HL-60 (cell line): ENCODE measurements around the gene WDR5B.

Experiments
- GABPA ChIP-seq: IDR thresholded peaks from 2 replicates; pipeline ENCODE4 v1.6.1; 2012; ENCODE audit warnings: low read depth
- POLR2AphosphoS5 ChIP-seq: IDR thresholded peaks from 2 replicates; pipeline ENCODE4 v1.6.1; 2012; ENCODE audit warnings: low read depth
- SPI1 ChIP-seq: IDR thresholded peaks from 2 replicates; pipeline ENCODE4 v1.6.1; 2012; ENCODE audit warnings: low read depth, mild to moderate bottlenecking, borderline replicate concordance
- TF ChIP-seq, protein P1 (sequence below): IDR thresholded peaks from one replicate; pipeline ENCODE4 v1.5.1; 2011; ENCODE audit warnings: low read length, control low read depth, inconsistent platforms; ENCODE audit not compliant: insufficient read depth
- TF ChIP-seq, protein P2 (sequence below): IDR thresholded peaks from 2 replicates; pipeline ENCODE4 v1.6.1; 2012; ENCODE audit warnings: low read depth; ENCODE audit not compliant: insufficient replicate concordance

DNA sequence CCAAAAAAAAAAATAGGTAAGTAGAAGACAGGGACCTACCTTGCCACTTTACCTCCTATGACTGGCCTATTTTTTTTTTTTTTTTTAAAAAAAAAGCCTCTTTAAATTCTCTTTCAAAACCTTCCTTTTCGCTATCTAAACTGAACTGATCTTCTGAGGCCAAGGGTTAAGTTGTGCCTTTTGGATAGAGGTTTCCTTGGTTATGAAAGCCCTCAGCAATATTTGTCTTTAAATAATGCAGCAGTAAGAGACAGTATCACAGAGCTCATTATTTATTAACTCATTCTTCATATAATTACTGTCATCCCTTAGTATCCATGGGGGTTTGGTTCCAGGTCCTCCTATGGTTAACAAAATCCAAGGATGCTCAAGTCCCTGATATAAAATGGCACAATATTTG is 41.8 kb downstream of the WDR5B start:
- TF ChIP-seq, protein P1, sequence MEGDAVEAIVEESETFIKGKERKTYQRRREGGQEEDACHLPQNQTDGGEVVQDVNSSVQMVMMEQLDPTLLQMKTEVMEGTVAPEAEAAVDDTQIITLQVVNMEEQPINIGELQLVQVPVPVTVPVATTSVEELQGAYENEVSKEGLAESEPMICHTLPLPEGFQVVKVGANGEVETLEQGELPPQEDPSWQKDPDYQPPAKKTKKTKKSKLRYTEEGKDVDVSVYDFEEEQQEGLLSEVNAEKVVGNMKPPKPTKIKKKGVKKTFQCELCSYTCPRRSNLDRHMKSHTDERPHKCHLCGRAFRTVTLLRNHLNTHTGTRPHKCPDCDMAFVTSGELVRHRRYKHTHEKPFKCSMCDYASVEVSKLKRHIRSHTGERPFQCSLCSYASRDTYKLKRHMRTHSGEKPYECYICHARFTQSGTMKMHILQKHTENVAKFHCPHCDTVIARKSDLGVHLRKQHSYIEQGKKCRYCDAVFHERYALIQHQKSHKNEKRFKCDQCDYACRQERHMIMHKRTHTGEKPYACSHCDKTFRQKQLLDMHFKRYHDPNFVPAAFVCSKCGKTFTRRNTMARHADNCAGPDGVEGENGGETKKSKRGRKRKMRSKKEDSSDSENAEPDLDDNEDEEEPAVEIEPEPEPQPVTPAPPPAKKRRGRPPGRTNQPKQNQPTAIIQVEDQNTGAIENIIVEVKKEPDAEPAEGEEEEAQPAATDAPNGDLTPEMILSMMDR: no peak
- TF ChIP-seq, protein P2, sequence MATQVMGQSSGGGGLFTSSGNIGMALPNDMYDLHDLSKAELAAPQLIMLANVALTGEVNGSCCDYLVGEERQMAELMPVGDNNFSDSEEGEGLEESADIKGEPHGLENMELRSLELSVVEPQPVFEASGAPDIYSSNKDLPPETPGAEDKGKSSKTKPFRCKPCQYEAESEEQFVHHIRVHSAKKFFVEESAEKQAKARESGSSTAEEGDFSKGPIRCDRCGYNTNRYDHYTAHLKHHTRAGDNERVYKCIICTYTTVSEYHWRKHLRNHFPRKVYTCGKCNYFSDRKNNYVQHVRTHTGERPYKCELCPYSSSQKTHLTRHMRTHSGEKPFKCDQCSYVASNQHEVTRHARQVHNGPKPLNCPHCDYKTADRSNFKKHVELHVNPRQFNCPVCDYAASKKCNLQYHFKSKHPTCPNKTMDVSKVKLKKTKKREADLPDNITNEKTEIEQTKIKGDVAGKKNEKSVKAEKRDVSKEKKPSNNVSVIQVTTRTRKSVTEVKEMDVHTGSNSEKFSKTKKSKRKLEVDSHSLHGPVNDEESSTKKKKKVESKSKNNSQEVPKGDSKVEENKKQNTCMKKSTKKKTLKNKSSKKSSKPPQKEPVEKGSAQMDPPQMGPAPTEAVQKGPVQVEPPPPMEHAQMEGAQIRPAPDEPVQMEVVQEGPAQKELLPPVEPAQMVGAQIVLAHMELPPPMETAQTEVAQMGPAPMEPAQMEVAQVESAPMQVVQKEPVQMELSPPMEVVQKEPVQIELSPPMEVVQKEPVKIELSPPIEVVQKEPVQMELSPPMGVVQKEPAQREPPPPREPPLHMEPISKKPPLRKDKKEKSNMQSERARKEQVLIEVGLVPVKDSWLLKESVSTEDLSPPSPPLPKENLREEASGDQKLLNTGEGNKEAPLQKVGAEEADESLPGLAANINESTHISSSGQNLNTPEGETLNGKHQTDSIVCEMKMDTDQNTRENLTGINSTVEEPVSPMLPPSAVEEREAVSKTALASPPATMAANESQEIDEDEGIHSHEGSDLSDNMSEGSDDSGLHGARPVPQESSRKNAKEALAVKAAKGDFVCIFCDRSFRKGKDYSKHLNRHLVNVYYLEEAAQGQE: no peak
- no peak for TF ChIP-seq POLR2AphosphoS5
- TF ChIP-seq SPI1: no peak
- no peak for TF ChIP-seq GABPA
